Coronary artery (tissue), 2 donors: Measurements from ENCODE around the gene HLA-G.
"Not testable (repeated sequence)": the region's sequence is repeated elsewhere in the genome, so short reads cannot be mapped to it uniquely, and the experiment has no call there.

Experiments
- DNase-seq: peaks from one replicate; pipeline ENCODE4 v3.0.0-alpha.2; 2017; ENCODE audit warnings: low spot score
- H3K27ac ChIP-seq, 2 donors: fragments of 200-600 bp; sonication (generic); one replicate each; pipeline ENCODE4 v1.5.1; 2016 to 2019
- H3K4me3 ChIP-seq: fragments of 200-600 bp; sonication (generic); 2 replicates; pipeline ENCODE4 v1.5.1; 2016; ENCODE audit warnings: mild to moderate bottlenecking, moderate library complexity
- TF ChIP-seq, protein P1 (sequence below): fragments of 200-600 bp; sonication (generic); IDR thresholded peaks from one replicate; pipeline ENCODE4 v1.5.1; 2019; ENCODE audit warnings: antibody characterized with exemption

Gene HLA-G

GRCh38 chr6:29864037-29864810 lies 36.6 kb downstream of the HLA-G start:
- no peak for DNase-seq
- TF ChIP-seq, protein P1, sequence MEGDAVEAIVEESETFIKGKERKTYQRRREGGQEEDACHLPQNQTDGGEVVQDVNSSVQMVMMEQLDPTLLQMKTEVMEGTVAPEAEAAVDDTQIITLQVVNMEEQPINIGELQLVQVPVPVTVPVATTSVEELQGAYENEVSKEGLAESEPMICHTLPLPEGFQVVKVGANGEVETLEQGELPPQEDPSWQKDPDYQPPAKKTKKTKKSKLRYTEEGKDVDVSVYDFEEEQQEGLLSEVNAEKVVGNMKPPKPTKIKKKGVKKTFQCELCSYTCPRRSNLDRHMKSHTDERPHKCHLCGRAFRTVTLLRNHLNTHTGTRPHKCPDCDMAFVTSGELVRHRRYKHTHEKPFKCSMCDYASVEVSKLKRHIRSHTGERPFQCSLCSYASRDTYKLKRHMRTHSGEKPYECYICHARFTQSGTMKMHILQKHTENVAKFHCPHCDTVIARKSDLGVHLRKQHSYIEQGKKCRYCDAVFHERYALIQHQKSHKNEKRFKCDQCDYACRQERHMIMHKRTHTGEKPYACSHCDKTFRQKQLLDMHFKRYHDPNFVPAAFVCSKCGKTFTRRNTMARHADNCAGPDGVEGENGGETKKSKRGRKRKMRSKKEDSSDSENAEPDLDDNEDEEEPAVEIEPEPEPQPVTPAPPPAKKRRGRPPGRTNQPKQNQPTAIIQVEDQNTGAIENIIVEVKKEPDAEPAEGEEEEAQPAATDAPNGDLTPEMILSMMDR, result no peak
- H3K27ac ChIP-seq, result no peak overlapping the region
- no peak overlapping the region for H3K4me3 ChIP-seq

- no peak overlapping the region for H3K4me3 ChIP-seq
- DNase-seq, result no peak
- H3K27ac ChIP-seq, result no peak overlapping the region
- TF ChIP-seq, protein P1, result no peak
Measured at GRCh38 chr6:29865631-29866030, 38.0 kb downstream of the HLA-G start.

DNA sequence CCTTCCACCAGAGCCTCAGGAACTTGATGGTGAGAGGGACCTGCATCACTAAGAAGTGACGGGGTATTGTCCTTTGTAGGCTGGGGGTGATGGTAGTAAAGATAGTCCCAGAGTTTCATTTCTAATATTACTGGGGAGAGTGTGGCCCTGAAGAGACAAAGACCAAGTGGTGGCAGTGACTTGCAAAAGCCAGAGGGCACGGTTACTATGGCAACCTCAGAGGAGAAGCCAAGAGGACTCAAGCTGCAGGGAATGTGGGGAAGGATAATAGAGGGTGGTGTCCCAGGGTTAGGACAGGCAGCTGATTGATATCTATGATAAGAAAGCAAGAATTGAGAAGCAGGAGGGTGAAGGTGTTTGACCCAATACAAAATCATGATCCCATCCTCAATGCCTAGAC lies 42.5 kb downstream of the HLA-G start:
- no peak for DNase-seq
- TF ChIP-seq, protein P1, result no peak
- no peak overlapping the region for H3K4me3 ChIP-seq
- no peak overlapping the region for H3K27ac ChIP-seq

- DNase-seq, result no peak
- Histone ChIP-seq H3K27ac (no peak overlapping the region), H3K4me3 (no peak overlapping the region)
- TF ChIP-seq, protein P1, result no peak
Measured at GRCh38 chr6:29872791-29873190, 45.2 kb downstream of the HLA-G start.

- H3K4me3 ChIP-seq, result no peak overlapping the region
- DNase-seq, result no peak
- TF ChIP-seq, protein P1, result no peak
- H3K27ac ChIP-seq, result no peak overlapping the region
Measured at GRCh38 chr6:29875257-29875656, 47.6 kb downstream of the HLA-G start.

- not testable (repeated sequence) for DNase-seq, H3K4me3 ChIP-seq, H3K27ac ChIP-seq
Measured at GRCh38 chr6:29875734-29876133, 48.1 kb downstream of the HLA-G start.
